ENCODE measurements around the gene INO80D. TPM values are rescaled to one million over a fixed set of nuclear protein-coding genes. Genes with fewer than 3 reads are reported as not detected.

Gene INO80D
- total RNA-seq, 1 donor from 2014 or later = 25.2 TPM

DNA sequence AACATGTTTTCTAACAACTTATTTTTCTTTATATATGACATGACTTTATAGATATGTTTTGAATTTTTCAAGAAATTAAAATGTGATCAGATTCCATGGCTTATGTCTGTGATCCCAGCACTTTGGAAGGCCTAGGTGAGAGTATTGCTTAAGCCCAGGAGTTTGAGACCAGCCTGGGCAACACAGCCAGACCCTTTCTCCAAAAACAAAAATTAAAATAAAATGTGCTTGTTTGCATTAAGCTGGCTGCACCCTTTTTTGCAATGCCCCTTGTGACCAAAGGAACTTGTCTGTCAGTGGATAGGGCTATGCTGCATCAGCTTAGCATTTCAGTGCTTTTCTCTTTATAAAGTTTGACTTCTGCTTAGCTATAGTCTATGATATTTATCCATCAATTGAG is 2.3 kb upstream of the INO80D start:
- no peak overlapping the region for H3K27ac Mint-ChIP-seq
- H3K4me1 Mint-ChIP-seq (ENCODE audit: low read depth) = peaks cover 19% of the 10 kb centered on the region
- H3K4me3 Mint-ChIP-seq (ENCODE audit: low read depth) = no peak overlapping the region
- DNase-seq (ENCODE audit: low spot score, unreplicated experiment) = no peak
- H3K27me3 Mint-ChIP-seq = no peaks in the 10 kb centered on the region
- H3K9me3 Mint-ChIP-seq (ENCODE audit: low read depth) = no peaks in the 10 kb centered on the region
- TF ChIP-seq CTCF (IDR thresholded peaks at IDR 0.05; ENCODE audit: unreplicated experiment) = no peak
- peaks cover 5% of the 10 kb centered on the region for H3K36me3 Mint-ChIP-seq (ENCODE audit: insufficient read depth)

DNA sequence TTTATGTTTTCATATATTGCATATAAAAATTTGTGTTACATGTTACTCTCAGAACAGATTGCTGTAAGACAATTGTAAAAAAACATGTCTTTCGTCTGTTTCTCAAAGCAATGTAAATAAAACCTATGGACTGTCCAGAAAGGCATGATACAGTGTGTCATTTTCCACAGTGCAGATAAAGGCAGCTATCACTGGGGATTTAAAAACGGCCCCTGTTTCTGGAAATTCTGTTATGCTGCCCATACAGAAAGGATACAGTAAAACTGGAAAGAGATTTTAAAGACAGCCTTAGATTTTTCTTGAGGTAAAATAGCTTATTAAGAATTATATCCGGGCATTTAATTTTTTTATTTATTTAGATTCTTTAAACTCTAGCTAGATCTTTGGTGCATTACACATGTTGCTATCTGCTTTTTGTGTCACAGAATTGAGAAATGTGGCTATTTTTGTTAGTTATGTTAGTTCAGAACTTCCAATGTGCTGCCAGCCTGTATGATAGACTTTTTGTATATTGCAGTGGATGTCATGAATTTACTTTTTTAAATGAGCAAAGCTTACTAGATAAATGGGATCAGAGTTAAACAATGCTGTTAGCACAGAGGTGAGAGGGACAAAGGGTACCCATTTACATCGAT is 859 bp upstream of the INO80D start:
- Mint-ChIP-seq H3K36me3 (ENCODE audit: insufficient read depth) (peaks cover 5% of the 10 kb centered on the region), H3K27me3 (no peaks in the 10 kb centered on the region), H3K4me3 (ENCODE audit: low read depth) (peak overlapping the region; percentile 99), H3K9me3 (ENCODE audit: low read depth) (no peaks in the 10 kb centered on the region), H3K27ac (peak overlapping the region; percentile 91), H3K4me1 (ENCODE audit: low read depth) (peaks cover 23% of the 10 kb centered on the region)
- no peak for DNase-seq (ENCODE audit: low spot score, unreplicated experiment)
- no peak for TF ChIP-seq CTCF (IDR thresholded peaks at IDR 0.05; ENCODE audit: unreplicated experiment)

- H3K36me3 Mint-ChIP-seq (ENCODE audit: insufficient read depth) = peaks cover 4% of the 10 kb centered on the region
- H3K27me3 Mint-ChIP-seq = no peaks in the 10 kb centered on the region
- DNase-seq (ENCODE audit: low spot score, unreplicated experiment) = peak; percentile 26
- H3K9me3 Mint-ChIP-seq (ENCODE audit: low read depth) = no peaks in the 10 kb centered on the region
- peak overlapping the region; percentile 98 for H3K4me3 Mint-ChIP-seq (ENCODE audit: low read depth)
- H3K27ac Mint-ChIP-seq = peak overlapping the region; percentile 99
- TF ChIP-seq CTCF (IDR thresholded peaks at IDR 0.05; ENCODE audit: unreplicated experiment) = no peak
- H3K4me1 Mint-ChIP-seq (ENCODE audit: low read depth) = peaks cover 27% of the 10 kb centered on the region
Observed at GRCh38 chr2:206084870-206085741, 868 bp downstream of the INO80D start.

- no peak for DNase-seq (ENCODE audit: low spot score, unreplicated experiment)
- peaks cover 2% of the 10 kb centered on the region for H3K36me3 Mint-ChIP-seq (ENCODE audit: insufficient read depth)
- H3K4me3 Mint-ChIP-seq (ENCODE audit: low read depth) = peak overlapping the region; percentile 98
- TF ChIP-seq CTCF (IDR thresholded peaks at IDR 0.05; ENCODE audit: unreplicated experiment) = no peak
- no peaks in the 10 kb centered on the region for H3K27me3 Mint-ChIP-seq
- H3K4me1 Mint-ChIP-seq (ENCODE audit: low read depth) = peaks cover 34% of the 10 kb centered on the region
- peak overlapping the region; percentile 99 for H3K27ac Mint-ChIP-seq
- no peaks in the 10 kb centered on the region for H3K9me3 Mint-ChIP-seq (ENCODE audit: low read depth)
Observed at GRCh38 chr2:206084439-206084869, 1.5 kb downstream of the INO80D start.

- Mint-ChIP-seq H3K4me3 (ENCODE audit: low read depth) (peak overlapping the region; percentile 98), H3K27ac (peak overlapping the region; percentile 99), H3K4me1 (ENCODE audit: low read depth) (peaks cover 34% of the 10 kb centered on the region), H3K27me3 (no peaks in the 10 kb centered on the region), H3K36me3 (ENCODE audit: insufficient read depth) (no peaks in the 10 kb centered on the region), H3K9me3 (ENCODE audit: low read depth) (no peaks in the 10 kb centered on the region)
- no peak for DNase-seq (ENCODE audit: low spot score, unreplicated experiment)
- TF ChIP-seq CTCF (IDR thresholded peaks at IDR 0.05; ENCODE audit: unreplicated experiment) = no peak
Observed at GRCh38 chr2:206083602-206084438, 2.2 kb downstream of the INO80D start.

All from progenitor cell of endocrine pancreas (in vitro differentiated cells).